Liver (tissue), 9 donors: ENCODE measurements around the gene SLC35B4. TPM values are rescaled to one million over a fixed set of nuclear protein-coding genes. Genes with fewer than 3 reads are reported as not detected.

Experiments
- DNase-seq: peaks from one replicate; pipeline ENCODE4 v3.0.0-alpha.2; 2017; ENCODE audit warnings: low spot score
- H3K27ac ChIP-seq, 2 donors: one replicate each; pipeline ENCODE4 v1.7.0; 2013; ENCODE audit warnings: inconsistent platforms in 2 of 2, low read length in 2 of 2, control low read depth in 1 of 2, low read depth in 1 of 2, mild to moderate bottlenecking in 1 of 2
- H3K27me3 ChIP-seq, 4 donors: one replicate each; pipeline versions ENCODE4 v1.6.1 to v1.7.0; 2013; ENCODE audit warnings: low read length in 3 of 4, inconsistent platforms in 1 of 4, mild to moderate bottlenecking in 1 of 4, moderate library complexity in 1 of 4; ENCODE audit not compliant: control insufficient read depth in 4 of 4, insufficient read depth in 4 of 4
- H3K36me3 ChIP-seq, 4 donors: one replicate each; pipeline versions ENCODE4 v1.6.1 to v1.7.0; 2013; ENCODE audit warnings: low read length in 3 of 4, mild to moderate bottlenecking in 3 of 4, low read depth in 1 of 4, moderate library complexity in 1 of 4; ENCODE audit not compliant: control insufficient read depth in 4 of 4, insufficient read depth in 3 of 4
- H3K4me1 ChIP-seq, 4 donors: one replicate each; pipeline versions ENCODE4 v1.6.1 to v1.7.0; 2013; ENCODE audit warnings: low read length in 3 of 4, mild to moderate bottlenecking in 3 of 4, moderate library complexity in 1 of 4; ENCODE audit not compliant: control insufficient read depth in 4 of 4, insufficient read depth in 4 of 4
- H3K4me3 ChIP-seq, 3 donors: one replicate each; pipeline versions ENCODE4 v1.6.1 to v1.7.0; 2013; ENCODE audit warnings: low read length in 3 of 3, control low read depth in 1 of 3, low read depth in 1 of 3, mild to moderate bottlenecking in 1 of 3
- H3K9ac ChIP-seq, 2 donors: one replicate each; pipeline ENCODE4 v1.7.0; 2013; ENCODE audit warnings: low read length in 2 of 2, mild to moderate bottlenecking in 2 of 2, moderate library complexity in 2 of 2, control low read depth in 1 of 2, low read depth in 1 of 2
- H3K9me3 ChIP-seq, 4 donors: one replicate each; pipeline versions ENCODE4 v1.6.1 to v1.7.0; 2013; ENCODE audit warnings: low read length in 3 of 4; ENCODE audit not compliant: control insufficient read depth in 4 of 4
- ATF3 ChIP-seq: IDR thresholded peaks from 2 replicates; pipeline ENCODE4 v1.6.1; 2016; ENCODE audit warnings: antibody characterized with exemption
- CTCF ChIP-seq: fragments of 150-350 bp; IDR thresholded peaks from 2 replicates; pipeline ENCODE4 v1.5.1; 2017; ENCODE audit warnings: improper control_type of control experiment, low read depth, low read length; ENCODE audit not compliant: missing input control
- EGR1 ChIP-seq, 2 donors: IDR thresholded peaks; 2 replicates each; pipeline ENCODE4 v1.6.1; 2016 to 2018; ENCODE audit warnings: antibody characterized with exemption in 2 of 2, low read depth in 2 of 2
- FOXA1 ChIP-seq: IDR thresholded peaks from 2 replicates; pipeline ENCODE4 v1.6.1; 2016; ENCODE audit warnings: antibody characterized with exemption
- FOXA2 ChIP-seq: IDR thresholded peaks from 2 replicates; pipeline ENCODE4 v1.6.1; 2016; ENCODE audit warnings: antibody characterized with exemption
- GABPA ChIP-seq, 2 donors: IDR thresholded peaks in 1 of 2; conservative IDR thresholded peaks in 1 of 2; 2 replicates each; pipeline ENCODE4 v1.6.1; 2016; ENCODE audit warnings: antibody characterized with exemption in 2 of 2, mild to moderate bottlenecking in 1 of 2, moderate library complexity in 1 of 2
- HNF4A ChIP-seq, 2 donors: conservative IDR thresholded peaks; 2 replicates each; pipeline ENCODE4 v1.6.1; 2016; ENCODE audit warnings: antibody characterized with exemption in 2 of 2, mild to moderate bottlenecking in 2 of 2
- HNF4G ChIP-seq: IDR thresholded peaks from 2 replicates; pipeline ENCODE4 v1.6.1; 2016; ENCODE audit warnings: antibody characterized with exemption
- JUND ChIP-seq, 2 donors: IDR thresholded peaks; 2 replicates each; pipeline ENCODE4 v1.6.1; 2016; ENCODE audit warnings: antibody characterized with exemption in 2 of 2
- MAX ChIP-seq: IDR thresholded peaks from 2 replicates; pipeline ENCODE4 v1.6.1; 2016; ENCODE audit warnings: antibody characterized with exemption
- NR2F2 ChIP-seq: IDR thresholded peaks from 2 replicates; pipeline ENCODE4 v1.6.1; 2016; ENCODE audit warnings: antibody characterized with exemption
- RAD21 ChIP-seq, 2 donors: IDR thresholded peaks; 2 replicates each; pipeline ENCODE4 v1.6.1; 2016; ENCODE audit warnings: antibody characterized with exemption in 2 of 2, mild to moderate bottlenecking in 2 of 2
- REST ChIP-seq: IDR thresholded peaks from 2 replicates; pipeline ENCODE4 v1.6.1; 2016; ENCODE audit warnings: antibody characterized with exemption, mild to moderate bottlenecking
- RXRA ChIP-seq, 2 donors: IDR thresholded peaks; 2 replicates each; pipeline ENCODE4 v1.6.1; 2017 to 2018; ENCODE audit warnings: antibody characterized with exemption in 2 of 2, mild to moderate bottlenecking in 1 of 2
- SP1 ChIP-seq: IDR thresholded peaks from 2 replicates; pipeline ENCODE4 v1.6.1; 2018; ENCODE audit warnings: antibody characterized with exemption, mild to moderate bottlenecking
- TAF1 ChIP-seq: conservative IDR thresholded peaks from 2 replicates; pipeline ENCODE4 v1.6.1; 2016; ENCODE audit warnings: antibody characterized with exemption, mild to moderate bottlenecking
- YY1 ChIP-seq: IDR thresholded peaks from 2 replicates; pipeline ENCODE4 v1.6.1; 2016; ENCODE audit warnings: antibody characterized with exemption, mild to moderate bottlenecking
- ZBTB33 ChIP-seq: IDR thresholded peaks from 2 replicates; pipeline ENCODE4 v1.6.1; 2016; ENCODE audit warnings: antibody characterized with exemption
- WGBS: extraction: QIAGEN DNeasy Blood & Tissue Kit; methylation state at CpG from one replicate; pipeline ENCODE4 v1.1.7; 2013; 5-methylcytosine and 5-hydroxymethylcytosine counted together
- polyA plus RNA-seq, 2 donors: library from polyadenylated mRNA; stranded (reverse) in 1 of 2; unstranded in 1 of 2; fragments of 200-250 nt in 1 of 2; fragments of >200 nt in 1 of 2; fragmentation: Nextera tagmentation in 1 of 2; extraction: Ambion mirVana in 1 of 2; gene quantifications; one replicate each; pipeline versions ENCODE4 v1.2.1 to v1.2.3, GENCODE V29; 2013 to 2015
- total RNA-seq, 2 donors: library from RNA; depleted of rRNA; stranded (reverse); fragments of >200 nt; gene quantifications; one replicate each; pipeline ENCODE4 v1.2.3, GENCODE V29; 2014
- donor health status: healthy.
- donor health status: healthy.
- donor health status: healthy.
- donor health status: healthy.
- donor health status: healthy.

Gene SLC35B4
- total and polyA plus RNA-seq, 4 donors = 5.7 to 17.7 (median 8.9) TPM

GRCh38 chr7:134366481-134366880 lies 49.8 kb upstream of the SLC35B4 start:
- WGBS = 36% methylated on average over 1 of the region's 1 CpG
- peak overlapping the region in 1 of 2 donors; percentile 51 for H3K9ac ChIP-seq
- DNase-seq = no peak
- H3K27ac ChIP-seq = peak overlapping the region; percentile 69 to 88
- H3K4me3 ChIP-seq = no peak overlapping the region
- H3K4me1 ChIP-seq = peaks cover 16 to 69% (median 46%) of the 10 kb centered on the region in 4 donors
- peak; percentile 50 for TF ChIP-seq FOXA2
- TF ChIP-seq REST = peak; percentile 50
- TF ChIP-seq SP1 = peak; percentile 82
- TF ChIP-seq NR2F2 = peak; percentile 21
- no peak for TF ChIP-seq EGR1 (IDR thresholded peaks at IDR 0.05; ENCODE audit: low read depth in 2 of 2)
- TF ChIP-seq GABPA (IDR thresholded peaks at IDR 0.05 in 1 of 2, conservative IDR thresholded peaks at IDR 0.05 in 1 of 2) = no peak
- TF ChIP-seq RXRA (IDR thresholded peaks at IDR 0.05) = peak; percentile 88 to 96
- no peak for TF ChIP-seq CTCF
- peak; percentile 39 for TF ChIP-seq FOXA1
- TF ChIP-seq TAF1 = no peak
- peak; percentile 28 to 46 for TF ChIP-seq RAD21 (IDR thresholded peaks at IDR 0.05)
- TF ChIP-seq MAX = peak; percentile 59
- TF ChIP-seq HNF4A (conservative IDR thresholded peaks at IDR 0.05) = peak; percentile 92 to 93
- TF ChIP-seq ZBTB33 = peak; percentile 45
- TF ChIP-seq JUND (IDR thresholded peaks at IDR 0.05) = peak; percentile 15 to 85
- peak; percentile 71 for TF ChIP-seq HNF4G
- TF ChIP-seq ATF3 = no peak
- peak; percentile 62 for TF ChIP-seq YY1
- no peaks in the 10 kb centered on the region for H3K9me3 ChIP-seq
- no peaks in the 10 kb centered on the region for H3K36me3 ChIP-seq
- no peaks in the 10 kb centered on the region for H3K27me3 ChIP-seq
